Mucosa of rectum (tissue), 2 donors: ENCODE results near the gene CHRNA4.

Source experiments
- H3K27ac ChIP-seq, 2 donors: one replicate each; pipeline ENCODE4 v1.7.0; 2013; ENCODE audit warnings: inconsistent platforms in 2 of 2, low read depth in 2 of 2, low read length in 2 of 2
- H3K27me3 ChIP-seq, 2 donors: one replicate each; pipeline ENCODE4 v1.7.0; 2013; ENCODE audit warnings: low read length in 2 of 2; ENCODE audit not compliant: control insufficient read depth in 2 of 2, insufficient read depth in 2 of 2
- H3K36me3 ChIP-seq, 2 donors: one replicate each; pipeline ENCODE4 v1.7.0; 2013; ENCODE audit warnings: low read length in 2 of 2; ENCODE audit not compliant: control insufficient read depth in 2 of 2, insufficient read depth in 2 of 2
- H3K4me1 ChIP-seq, 2 donors: one replicate each; pipeline ENCODE4 v1.7.0; 2013; ENCODE audit warnings: low read length in 2 of 2, mild to moderate bottlenecking in 1 of 2; ENCODE audit not compliant: control insufficient read depth in 2 of 2, insufficient read depth in 2 of 2
- H3K4me3 ChIP-seq, 2 donors: one replicate each; pipeline ENCODE4 v1.7.0; 2013; ENCODE audit warnings: low read length in 2 of 2
- H3K9ac ChIP-seq, 2 donors: one replicate each; pipeline ENCODE4 v1.7.0; 2013; ENCODE audit warnings: low read length in 2 of 2, low read depth in 1 of 2, mild to moderate bottlenecking in 1 of 2
- H3K9me3 ChIP-seq, 2 donors: one replicate each; pipeline ENCODE4 v1.7.0; 2013; ENCODE audit warnings: low read length in 2 of 2; ENCODE audit not compliant: control insufficient read depth in 2 of 2
- donor health status: healthy.
- donor health status: Normal muscosa, but diverticular disease.

The CHRNA4 gene

DNA sequence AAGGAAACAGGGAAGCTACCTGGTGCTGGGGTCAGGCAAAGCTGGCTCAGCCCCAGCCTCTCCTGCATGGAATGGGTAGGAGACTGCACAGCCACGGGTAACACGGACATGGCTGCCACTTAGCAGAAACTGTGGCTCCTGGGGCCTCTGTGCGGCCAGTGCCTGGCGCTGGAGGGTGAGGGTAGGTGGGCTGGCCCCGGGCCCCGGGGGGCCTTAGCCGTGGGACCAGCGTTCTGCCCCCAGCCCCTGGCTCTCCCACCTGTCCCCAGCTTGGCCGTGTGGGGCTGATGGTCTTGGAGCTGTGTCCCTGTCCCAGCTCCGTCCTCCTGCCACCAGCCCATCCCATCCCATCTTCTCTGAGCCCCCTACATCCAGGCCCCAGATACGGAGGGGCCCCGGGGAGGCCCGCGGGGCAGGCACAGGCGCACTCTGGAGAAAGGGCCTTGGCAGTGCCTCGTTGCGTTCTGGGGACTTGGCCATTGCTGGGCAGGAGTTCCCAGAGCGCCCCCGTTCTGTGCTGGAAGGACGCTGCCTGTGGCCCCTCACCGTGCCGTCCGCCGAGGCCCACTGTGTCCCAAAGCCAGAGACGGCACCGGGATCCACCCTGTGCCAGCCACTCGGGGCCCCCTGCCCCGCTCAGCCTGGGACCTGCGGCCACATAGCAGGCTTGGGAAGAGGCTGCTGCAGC lies 12.2 kb downstream of the CHRNA4 start:
- no peak overlapping the region for H3K9ac ChIP-seq

DNA sequence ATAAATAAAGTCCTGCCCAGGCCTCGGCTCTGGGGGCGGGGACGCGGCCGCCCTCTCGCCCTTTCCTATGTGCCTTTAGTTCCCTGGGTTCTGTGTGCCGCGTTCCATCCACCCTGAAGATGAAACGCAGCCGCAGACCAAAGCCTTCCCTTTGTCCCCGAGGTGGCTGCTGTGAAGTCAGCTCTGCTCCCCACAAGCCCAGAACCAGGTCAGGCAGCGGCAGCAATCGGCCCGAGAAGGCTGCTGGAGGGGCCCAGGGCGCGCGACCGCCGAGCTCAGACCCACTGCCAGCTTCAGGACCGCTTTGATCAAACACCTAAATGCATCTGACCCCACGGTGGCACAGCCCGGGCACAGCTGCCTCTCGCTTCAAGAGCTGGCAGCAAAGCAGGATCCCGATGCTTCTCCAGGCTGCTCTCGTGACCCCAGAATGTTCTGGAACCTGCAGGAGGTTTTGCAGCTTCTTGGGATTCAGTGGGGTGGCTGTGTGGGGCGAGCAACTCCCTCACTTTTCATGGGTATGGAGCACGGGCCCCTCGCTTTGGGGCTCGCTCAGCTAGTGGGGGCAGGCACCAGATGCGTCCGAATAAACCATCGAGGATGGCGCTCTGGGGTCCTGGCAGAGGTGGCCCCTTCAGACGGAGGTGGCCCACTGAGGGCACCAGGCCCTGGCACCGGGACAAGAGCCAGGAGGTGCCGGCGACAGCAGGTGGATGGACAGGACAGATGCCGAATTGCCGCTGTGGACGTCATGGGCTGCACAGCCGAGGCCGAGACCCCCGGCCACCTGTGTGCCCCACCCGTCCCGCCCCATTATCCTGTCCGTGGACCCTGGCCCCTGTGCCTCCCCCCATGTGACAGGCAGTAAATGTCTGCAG lies 13.0 kb downstream of the CHRNA4 start:
- Histone ChIP-seq H3K9me3 (no peaks in the 10 kb centered on the region), H3K36me3 (no peaks in the 10 kb centered on the region), H3K4me1 (no peaks in the 10 kb centered on the region), H3K4me3 (no peak overlapping the region), H3K27me3 (no peaks in the 10 kb centered on the region), H3K27ac (no peak overlapping the region), H3K9ac (no peak overlapping the region)

More for the DNA sequence above, 12.2 kb downstream of the CHRNA4 start:
- no peak overlapping the region for H3K27ac ChIP-seq
- H3K9me3 ChIP-seq: no peaks in the 10 kb centered on the region
- H3K4me1 ChIP-seq: no peaks in the 10 kb centered on the region
- no peaks in the 10 kb centered on the region for H3K27me3 ChIP-seq
- no peak overlapping the region for H3K4me3 ChIP-seq
- H3K36me3 ChIP-seq: no peaks in the 10 kb centered on the region

DNA sequence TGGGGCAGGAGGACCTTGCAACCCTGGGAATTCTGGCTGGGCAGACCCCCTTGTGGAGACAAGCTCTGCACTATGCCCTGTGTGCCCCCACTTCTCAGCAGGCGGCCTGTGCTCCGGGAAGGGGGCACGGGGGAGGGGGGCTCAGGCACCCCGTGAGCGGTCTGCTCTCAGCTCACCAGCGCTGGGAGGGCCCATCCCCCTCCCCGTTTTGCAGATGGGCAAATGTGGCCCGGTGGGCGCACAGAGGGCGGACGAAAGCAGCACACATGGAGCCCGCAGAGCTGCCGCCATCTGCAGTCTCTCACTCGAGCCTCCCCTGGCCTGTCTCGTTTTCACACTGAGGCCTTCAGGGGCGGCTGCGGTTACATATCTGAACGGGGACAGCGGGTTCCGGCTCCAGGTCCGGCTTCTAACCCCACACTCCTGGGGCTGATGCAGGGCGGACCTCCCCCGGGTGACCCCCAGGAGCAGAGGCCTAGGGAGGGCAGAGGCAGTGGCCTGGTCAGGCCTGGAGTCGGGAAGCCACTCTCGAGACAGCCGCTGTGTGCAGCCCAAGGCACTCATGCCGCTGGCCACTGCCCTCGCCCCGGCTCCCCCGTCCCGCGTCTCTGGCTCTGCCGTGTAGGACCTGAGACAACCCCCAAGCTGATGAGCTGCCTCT lies 13.9 kb downstream of the CHRNA4 start:
- H3K9me3 ChIP-seq: no peaks in the 10 kb centered on the region
- H3K4me1 ChIP-seq: no peaks in the 10 kb centered on the region
- H3K9ac ChIP-seq: no peak overlapping the region
- H3K36me3 ChIP-seq: no peaks in the 10 kb centered on the region
- H3K27me3 ChIP-seq: no peaks in the 10 kb centered on the region
- no peak overlapping the region for H3K27ac ChIP-seq
- H3K4me3 ChIP-seq: no peak overlapping the region

DNA sequence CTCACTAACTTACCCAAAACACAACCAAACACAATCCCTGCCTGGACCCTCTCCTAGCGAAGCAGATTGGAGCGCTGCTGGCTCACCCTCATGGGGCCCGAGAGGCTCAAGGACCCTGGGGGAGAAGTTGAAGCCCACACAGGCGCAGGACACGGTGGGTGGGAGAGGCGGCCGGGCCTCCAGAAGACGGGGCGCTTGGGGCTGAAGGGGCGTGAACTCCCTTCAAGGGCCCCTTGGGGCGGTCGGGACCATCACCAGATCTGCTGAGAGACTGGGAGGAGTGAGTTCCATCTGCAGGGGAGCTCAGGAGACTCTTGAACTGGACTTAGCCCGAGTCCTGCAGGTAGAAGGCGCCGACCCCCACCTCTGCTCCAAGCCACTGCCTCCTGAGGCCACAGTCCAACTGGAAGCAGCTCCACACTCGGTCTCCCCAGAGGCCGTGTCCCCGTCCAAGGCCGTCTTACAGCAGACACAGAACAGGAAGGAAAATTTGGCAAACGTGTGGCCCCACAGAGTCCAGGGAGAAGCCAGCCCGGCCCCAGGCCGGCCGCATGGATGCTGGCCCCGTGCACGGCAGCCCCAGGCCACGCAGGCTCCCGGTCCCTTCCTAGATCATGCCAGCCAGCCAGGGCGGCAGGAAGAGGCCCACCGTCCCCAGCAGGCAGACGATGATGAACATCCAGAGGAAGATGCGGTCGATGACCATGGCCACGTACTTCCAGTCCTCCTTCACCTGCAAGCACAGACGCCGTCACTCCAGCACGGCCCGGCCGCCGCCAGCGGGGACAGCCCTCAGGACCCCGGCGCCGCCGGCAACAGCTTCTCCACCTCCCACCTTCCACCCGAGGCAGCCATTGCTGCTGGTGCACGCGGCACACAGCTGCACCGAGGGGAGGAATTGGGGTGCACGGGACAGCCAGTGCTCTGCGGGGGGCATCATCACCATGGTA lies 14.7 kb downstream of the CHRNA4 start:
- Histone ChIP-seq H3K27me3 (no peaks in the 10 kb centered on the region), H3K9ac (no peak overlapping the region), H3K36me3 (no peaks in the 10 kb centered on the region), H3K4me3 (no peak overlapping the region), H3K4me1 (no peaks in the 10 kb centered on the region), H3K9me3 (no peaks in the 10 kb centered on the region), H3K27ac (no peak overlapping the region)

DNA sequence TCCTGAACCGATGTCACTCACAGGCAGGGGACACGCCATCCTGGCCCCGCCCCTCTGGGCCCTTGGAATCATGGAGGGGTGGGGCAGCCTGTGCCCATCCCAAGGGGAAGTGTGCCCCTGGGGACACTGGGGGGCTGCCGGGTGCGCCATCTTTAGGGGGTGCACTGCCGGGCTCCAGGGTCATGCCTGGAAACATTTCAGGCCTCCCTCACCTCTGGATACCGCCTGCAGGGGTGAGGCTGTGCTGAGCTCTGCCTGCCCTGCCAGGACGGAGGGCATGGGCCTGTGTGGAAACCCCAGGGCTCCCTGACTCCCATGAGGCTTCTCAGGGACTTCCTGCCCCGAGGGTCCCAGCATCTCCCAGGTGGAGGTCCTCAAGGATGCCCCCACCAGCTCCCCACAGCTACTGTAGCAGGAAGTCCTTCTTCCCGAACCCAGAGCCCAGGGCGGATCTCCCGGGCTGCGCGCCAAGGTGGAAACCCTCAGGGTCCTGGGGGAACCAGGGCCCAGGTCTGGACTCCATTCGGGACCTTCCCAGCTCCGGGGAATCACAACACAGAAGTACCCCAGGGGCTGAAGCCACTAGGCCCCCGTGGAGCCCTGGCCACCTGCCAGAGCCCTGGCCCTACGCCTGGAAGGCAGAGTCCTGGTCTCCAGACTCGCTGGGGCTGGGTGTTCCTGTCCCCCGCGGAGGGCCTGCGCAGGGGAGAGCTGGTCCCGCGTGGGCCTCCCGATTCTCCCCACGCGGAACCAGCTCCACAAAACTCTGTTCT lies 15.6 kb downstream of the CHRNA4 start:
- Histone ChIP-seq H3K27me3 (no peaks in the 10 kb centered on the region), H3K9me3 (no peaks in the 10 kb centered on the region), H3K27ac (no peak overlapping the region), H3K4me1 (no peaks in the 10 kb centered on the region), H3K36me3 (no peaks in the 10 kb centered on the region), H3K4me3 (no peak overlapping the region), H3K9ac (no peak overlapping the region)

DNA sequence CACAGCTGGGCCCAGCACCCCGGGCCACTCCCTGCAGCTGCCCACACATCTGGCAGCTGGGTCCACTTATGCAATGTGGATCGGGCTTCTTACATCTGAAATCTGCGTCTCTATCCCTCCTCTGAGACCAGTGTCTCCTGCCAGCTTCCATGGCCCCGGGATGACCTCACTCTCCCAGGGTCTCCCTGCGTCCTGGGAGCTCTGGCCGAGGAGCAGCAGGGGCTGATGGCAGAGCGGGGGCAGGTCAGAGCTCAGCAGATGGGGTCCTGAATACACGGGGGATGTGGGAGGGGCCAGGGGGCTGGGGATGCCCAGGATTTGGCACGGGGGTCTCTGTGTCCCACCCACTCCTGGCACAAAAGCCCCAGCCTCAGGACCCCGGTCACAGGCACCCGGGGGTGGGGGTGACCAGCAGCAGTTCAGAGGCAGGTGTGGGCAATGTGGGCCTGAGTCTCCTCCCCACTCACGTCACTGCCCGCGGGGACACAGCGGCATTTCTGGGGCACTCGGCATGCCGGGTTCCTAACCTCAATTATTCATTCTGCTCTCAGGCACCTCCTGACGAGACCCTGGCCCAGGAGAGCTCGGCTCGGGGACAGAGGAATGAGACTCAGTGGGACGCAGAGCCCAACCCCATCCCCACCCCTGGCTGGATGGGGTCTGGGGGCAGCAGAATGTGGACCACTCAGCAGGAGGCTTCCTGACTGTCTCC lies 16.4 kb downstream of the CHRNA4 start:
- H3K4me1 ChIP-seq: no peaks in the 10 kb centered on the region
- H3K27me3 ChIP-seq: no peaks in the 10 kb centered on the region
- no peaks in the 10 kb centered on the region for H3K36me3 ChIP-seq
- H3K27ac ChIP-seq: no peak overlapping the region
- no peaks in the 10 kb centered on the region for H3K9me3 ChIP-seq
- no peak overlapping the region for H3K9ac ChIP-seq
- H3K4me3 ChIP-seq: no peak overlapping the region

DNA sequence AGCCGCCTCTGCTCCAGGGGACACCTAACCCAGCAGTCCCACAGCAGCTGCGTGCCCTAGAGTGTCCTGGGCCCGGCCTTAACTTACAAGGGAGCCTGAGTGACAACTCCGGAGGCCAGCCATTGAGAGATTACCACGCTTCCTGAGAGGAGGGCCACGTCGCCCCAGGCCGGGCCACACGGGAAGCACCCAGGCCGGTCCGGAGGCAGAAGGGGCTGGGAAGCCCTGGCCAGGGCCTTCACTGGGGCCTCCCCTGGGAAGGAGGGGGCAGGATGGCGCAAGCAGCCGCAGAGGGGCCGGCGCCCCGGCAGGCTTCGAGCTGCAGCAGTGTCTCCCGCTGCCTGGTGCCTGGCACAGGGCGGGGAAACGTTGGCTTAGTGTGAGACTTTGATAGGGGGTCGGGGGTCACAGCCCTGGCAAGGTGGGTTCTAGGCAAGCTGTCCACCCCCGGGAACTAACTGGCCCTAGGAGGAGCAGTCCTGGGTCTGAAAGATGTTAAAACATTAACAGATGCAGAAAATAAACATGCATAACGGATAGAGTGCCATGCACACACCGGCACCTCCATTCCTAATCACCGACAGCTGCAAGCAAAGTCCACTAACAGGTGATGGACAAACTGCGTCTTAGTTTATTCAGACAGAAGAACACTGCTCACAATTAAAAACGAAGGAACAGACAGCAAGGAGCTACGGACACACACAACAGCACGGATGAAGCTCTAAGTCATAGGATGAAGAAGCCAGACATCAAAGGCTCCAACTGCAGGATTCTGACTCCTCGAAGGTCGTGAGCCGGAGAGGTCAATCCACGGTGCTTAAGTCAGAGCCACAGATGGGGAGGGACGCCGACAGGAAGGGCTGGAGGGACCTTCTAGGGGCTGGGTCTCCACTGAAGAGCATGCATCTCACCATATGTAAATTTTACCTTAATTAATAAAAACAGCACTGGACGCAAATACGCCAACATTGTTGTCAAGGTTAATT lies 17.4 kb downstream of the CHRNA4 start:
- no peaks in the 10 kb centered on the region for H3K27me3 ChIP-seq
- H3K9ac ChIP-seq: no peak overlapping the region
- no peak overlapping the region for H3K4me3 ChIP-seq
- H3K27ac ChIP-seq: no peak overlapping the region
- no peaks in the 10 kb centered on the region for H3K36me3 ChIP-seq
- no peaks in the 10 kb centered on the region for H3K4me1 ChIP-seq
- no peaks in the 10 kb centered on the region for H3K9me3 ChIP-seq
